Fibroblast of mammary gland (primary cell): ENCODE data around the gene HEG1.

ENCODE experiments used
- DNase-seq: peaks from one replicate; pipeline ENCODE4 v3.0.0-alpha.2; 2010; ENCODE audit warnings: low read depth
- H3K4me3 ChIP-seq: 2 replicates; pipeline ENCODE4 v1.5.1; 2011; ENCODE audit warnings: low read depth, mild to moderate bottlenecking, low read length, moderate library complexity; ENCODE audit not compliant: control insufficient read depth
- TF ChIP-seq, protein P1 (sequence below): conservative IDR thresholded peaks from 2 replicates; pipeline ENCODE4 v1.5.1; 2011; ENCODE audit warnings: low read depth, low read length, inconsistent platforms; ENCODE audit not compliant: control insufficient read depth, insufficient read depth

HEG1 gene

DNA sequence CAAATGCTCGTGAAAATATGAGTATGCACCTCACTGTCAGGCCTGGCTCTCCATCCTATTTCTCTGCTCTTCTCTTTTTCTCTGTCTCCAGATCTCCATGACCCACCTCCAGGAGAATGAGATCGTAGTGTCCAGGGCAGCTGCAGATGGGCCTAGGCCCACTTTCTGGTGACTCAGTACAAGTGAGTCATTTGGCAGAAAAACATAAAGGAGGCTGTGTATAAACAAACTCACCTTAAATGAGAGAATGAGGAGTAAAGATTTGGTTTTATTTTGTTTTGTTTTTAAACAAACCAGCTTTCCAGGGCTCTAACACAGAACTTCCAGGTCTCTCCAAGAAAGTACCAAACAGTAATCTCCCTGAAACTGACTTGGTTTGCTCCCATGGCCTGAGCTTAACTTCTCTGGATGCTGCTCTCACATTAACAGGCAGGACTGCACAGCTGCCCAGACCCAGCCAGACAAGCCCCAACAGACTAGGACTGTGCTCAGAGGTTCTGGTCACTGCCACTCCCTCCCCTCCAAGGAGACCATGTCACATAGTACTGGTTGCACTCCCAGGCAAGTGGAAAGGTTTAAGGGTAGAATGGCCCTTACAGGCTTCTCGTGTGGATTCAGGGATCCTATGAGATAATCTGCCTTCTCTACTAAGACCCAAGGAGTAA, 1.5 kb upstream of the HEG1 start:
- TF ChIP-seq, protein P1, sequence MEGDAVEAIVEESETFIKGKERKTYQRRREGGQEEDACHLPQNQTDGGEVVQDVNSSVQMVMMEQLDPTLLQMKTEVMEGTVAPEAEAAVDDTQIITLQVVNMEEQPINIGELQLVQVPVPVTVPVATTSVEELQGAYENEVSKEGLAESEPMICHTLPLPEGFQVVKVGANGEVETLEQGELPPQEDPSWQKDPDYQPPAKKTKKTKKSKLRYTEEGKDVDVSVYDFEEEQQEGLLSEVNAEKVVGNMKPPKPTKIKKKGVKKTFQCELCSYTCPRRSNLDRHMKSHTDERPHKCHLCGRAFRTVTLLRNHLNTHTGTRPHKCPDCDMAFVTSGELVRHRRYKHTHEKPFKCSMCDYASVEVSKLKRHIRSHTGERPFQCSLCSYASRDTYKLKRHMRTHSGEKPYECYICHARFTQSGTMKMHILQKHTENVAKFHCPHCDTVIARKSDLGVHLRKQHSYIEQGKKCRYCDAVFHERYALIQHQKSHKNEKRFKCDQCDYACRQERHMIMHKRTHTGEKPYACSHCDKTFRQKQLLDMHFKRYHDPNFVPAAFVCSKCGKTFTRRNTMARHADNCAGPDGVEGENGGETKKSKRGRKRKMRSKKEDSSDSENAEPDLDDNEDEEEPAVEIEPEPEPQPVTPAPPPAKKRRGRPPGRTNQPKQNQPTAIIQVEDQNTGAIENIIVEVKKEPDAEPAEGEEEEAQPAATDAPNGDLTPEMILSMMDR: no peak
- peak; percentile 92 for DNase-seq
- H3K4me3 ChIP-seq: no peak overlapping the region

GRCh38 chr3:125055331-125055912, 375 bp downstream of the HEG1 start:
- DNase-seq: no peak
- TF ChIP-seq, protein P1: no peak
- peak overlapping the region; percentile 91 for H3K4me3 ChIP-seq

GRCh38 chr3:125054449-125055329, 1.1 kb downstream of the HEG1 start:
- TF ChIP-seq, protein P1: peak; percentile 21
- H3K4me3 ChIP-seq: peak overlapping the region; percentile 91
- DNase-seq: peak; percentile 76

DNA sequence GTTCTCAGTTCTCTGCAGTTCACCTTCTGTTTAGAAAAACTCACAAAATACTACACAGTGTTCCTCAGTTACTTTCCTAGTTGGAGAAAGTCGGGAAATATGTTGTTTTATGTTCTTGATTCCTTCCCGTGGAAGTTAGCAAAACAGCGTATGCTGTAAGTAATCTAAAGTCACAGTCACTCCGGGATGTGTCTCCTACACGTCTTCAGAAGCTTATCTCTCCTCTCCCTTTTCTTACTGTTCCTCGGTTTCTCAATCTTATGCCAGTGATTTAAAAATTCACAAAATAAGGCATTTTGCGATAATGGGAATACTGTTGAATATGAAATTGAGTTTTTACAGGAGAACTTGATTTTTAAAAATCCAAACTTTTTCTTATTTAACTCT, 1.7 kb downstream of the HEG1 start:
- TF ChIP-seq, protein P1: no peak
- DNase-seq: no peak
- peak overlapping the region; percentile 91 for H3K4me3 ChIP-seq

DNA sequence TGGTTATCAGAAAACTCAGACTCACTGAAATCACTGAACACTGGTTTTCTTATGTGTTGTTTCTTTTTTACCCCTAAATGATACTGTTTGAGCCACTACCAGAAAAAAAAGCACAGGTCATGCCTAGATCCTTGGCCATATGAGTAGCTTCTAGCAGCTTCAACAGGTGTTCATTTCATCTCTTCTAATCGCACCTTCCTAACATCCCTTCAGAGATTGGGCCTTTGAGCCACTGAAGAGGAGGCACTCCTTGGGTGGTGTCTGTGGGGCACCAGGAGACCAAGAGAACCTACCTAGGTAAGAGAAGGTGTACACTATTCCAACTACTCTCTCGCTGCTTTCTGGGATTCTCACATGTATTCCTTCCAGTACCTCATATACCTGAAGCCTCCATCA, 2.5 kb downstream of the HEG1 start:
- TF ChIP-seq, protein P1: no peak
- no peak for DNase-seq
- H3K4me3 ChIP-seq: no peak overlapping the region

- H3K4me3 ChIP-seq: peak overlapping the region; percentile 38
- peak; percentile 94 for DNase-seq
- TF ChIP-seq, protein P1: no peak
These were observed 3.0 kb downstream of the HEG1 start for GRCh38 chr3:125052624-125053303.
